Activated CD8-positive, alpha-beta T cell treated with anti-CD3 and anti-CD28 coated beads for 36 hours (primary cell): ENCODE results near the gene PITRM1. TPM values are rescaled to one million over a fixed set of nuclear protein-coding genes. Genes with fewer than 3 reads are reported as not detected.

ENCODE experiments used
- ATAC-seq: fragments of 200-7000 bp; cut with Tn5 transposase; one replicate; pipeline ENCODE4 v1.10.0; 2021; ENCODE audit warnings: mild to moderate bottlenecking, moderate library complexity
- CTCF ChIA-PET: fragments of 350-600 bp; sonication (Branson Sonifier 250); formaldehyde crosslinking; loops from one replicate; lab custom pipeline; 2021; ENCODE audit warnings: antibody characterized with exemption; lab: Charles Lee
- POLR2A ChIA-PET: fragments of 350-600 bp; sonication (Branson Sonifier 250); formaldehyde crosslinking; loops from one replicate; lab custom pipeline; 2021; ENCODE audit warnings: antibody characterized with exemption; lab: Charles Lee
- DNase-seq: peaks from one replicate; pipeline ENCODE4 v3.0.0-alpha.2; 2020
- H3K27ac Mint-ChIP-seq: one replicate; pipeline ENCODE4 v1.8.0; 2021; ENCODE audit warnings: mild to moderate bottlenecking, mixed read lengths
- H3K27me3 Mint-ChIP-seq: one replicate; pipeline ENCODE4 v1.8.0; 2021; ENCODE audit warnings: mixed read lengths
- H3K36me3 Mint-ChIP-seq: one replicate; pipeline ENCODE4 v1.8.0; 2021; ENCODE audit warnings: low read depth, mixed read lengths
- H3K4me1 Mint-ChIP-seq: one replicate; pipeline ENCODE4 v1.8.0; 2021; ENCODE audit warnings: low read depth, mixed read lengths
- H3K4me3 Mint-ChIP-seq: one replicate; pipeline ENCODE4 v1.8.0; 2021; ENCODE audit warnings: mild to moderate bottlenecking, moderate library complexity, mixed read lengths
- H3K9me3 Mint-ChIP-seq: one replicate; pipeline ENCODE4 v1.8.0; 2021; ENCODE audit warnings: mixed read lengths
- intact Hi-C: fragments of 100-400 bp; cut with micrococcal nuclease; formaldehyde crosslinking; loops from one replicate; pipeline ENCODE4 v1.10.0; 2022
- total RNA-seq, 2 experiments: library from RNA; stranded (reverse); gene quantifications; one replicate each; pipeline ENCODE4 v1.2.3, GENCODE V29; 2021
- TF ChIP-seq, protein P1 (sequence below): fragments of 200-600 bp; IDR thresholded peaks from one replicate; pipeline ENCODE4 v1.8.0; 2022; ENCODE audit warnings: antibody characterized with exemption, mild to moderate bottlenecking

The PITRM1 gene
- total RNA-seq, 2 experiments from 2014 or later = 77.6 to 78.6 TPM

DNA sequence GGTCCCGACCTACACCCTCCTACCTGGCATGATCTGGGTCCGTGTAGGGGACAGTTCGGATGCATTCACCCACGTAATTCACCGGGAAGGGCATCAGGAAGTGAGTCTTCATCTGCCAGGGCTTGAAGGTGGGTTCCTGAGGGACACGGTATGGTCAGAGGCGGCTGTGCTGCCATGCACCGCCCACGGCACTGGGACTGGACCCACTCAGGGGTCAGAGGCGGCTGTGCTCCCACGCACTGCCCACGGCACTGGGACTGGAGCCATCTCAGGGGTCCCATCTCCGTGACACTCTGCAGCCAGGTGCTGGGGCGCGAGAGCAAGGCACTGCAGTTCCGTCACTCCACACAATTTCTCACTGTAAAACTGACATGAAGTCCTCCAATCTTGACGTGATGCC is 29.2 kb downstream of the PITRM1 start:
- Mint-ChIP-seq H3K27me3 (no peaks in the 10 kb centered on the region), H3K9me3 (no peaks in the 10 kb centered on the region), H3K4me3 (no peak overlapping the region), H3K27ac (no peak overlapping the region), H3K36me3 (peaks cover 56% of the 10 kb centered on the region), H3K4me1 (no peaks in the 10 kb centered on the region)
- DNase-seq (no peak), ATAC-seq (no peak)
- intact Hi-C loops = no loop called here
- ChIA-PET CTCF (interaction anchor here (1.7 kb wide), 1 partner anchor 21 kb away, joined by 4 read pairs; no protein-coding TSS in a partner anchor), POLR2A (no interaction called here)
- TF ChIP-seq, protein P1, sequence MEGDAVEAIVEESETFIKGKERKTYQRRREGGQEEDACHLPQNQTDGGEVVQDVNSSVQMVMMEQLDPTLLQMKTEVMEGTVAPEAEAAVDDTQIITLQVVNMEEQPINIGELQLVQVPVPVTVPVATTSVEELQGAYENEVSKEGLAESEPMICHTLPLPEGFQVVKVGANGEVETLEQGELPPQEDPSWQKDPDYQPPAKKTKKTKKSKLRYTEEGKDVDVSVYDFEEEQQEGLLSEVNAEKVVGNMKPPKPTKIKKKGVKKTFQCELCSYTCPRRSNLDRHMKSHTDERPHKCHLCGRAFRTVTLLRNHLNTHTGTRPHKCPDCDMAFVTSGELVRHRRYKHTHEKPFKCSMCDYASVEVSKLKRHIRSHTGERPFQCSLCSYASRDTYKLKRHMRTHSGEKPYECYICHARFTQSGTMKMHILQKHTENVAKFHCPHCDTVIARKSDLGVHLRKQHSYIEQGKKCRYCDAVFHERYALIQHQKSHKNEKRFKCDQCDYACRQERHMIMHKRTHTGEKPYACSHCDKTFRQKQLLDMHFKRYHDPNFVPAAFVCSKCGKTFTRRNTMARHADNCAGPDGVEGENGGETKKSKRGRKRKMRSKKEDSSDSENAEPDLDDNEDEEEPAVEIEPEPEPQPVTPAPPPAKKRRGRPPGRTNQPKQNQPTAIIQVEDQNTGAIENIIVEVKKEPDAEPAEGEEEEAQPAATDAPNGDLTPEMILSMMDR = no peak

DNA sequence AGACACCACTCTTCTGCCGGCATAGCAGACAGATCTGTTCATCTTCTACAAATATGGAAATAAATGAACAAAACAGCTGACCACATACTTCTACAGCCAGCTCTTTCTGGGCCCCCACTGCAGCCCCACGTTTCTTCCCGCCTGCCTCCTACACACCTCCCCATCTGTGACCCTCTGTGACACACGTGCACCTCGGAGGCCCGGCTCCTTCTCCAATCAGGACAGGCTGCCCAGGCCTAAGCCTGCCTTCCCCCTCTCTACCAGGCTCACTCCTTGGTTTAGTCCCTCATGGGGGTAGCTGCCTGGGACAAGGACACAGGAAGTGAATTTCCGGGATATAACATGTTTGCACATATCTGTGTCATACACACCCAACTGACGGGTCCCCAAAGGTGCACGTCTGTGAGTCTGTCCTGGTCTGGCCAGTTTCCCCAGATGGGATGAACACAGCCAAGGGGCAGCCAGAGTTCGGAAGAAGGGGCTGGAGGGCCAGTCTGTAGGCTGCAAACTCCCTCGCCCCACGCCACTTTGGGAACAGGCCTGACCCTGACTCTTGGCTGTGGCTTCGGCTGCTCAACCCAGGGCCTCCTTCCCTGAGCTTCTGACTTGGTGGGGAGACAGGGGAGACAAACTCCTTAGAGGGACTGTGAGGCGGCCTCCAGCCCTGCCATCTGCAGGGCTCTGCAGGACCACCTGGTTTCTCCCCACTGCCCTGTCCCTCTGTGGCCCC is 30.3 kb downstream of the PITRM1 start:
- Mint-ChIP-seq H3K4me3 (no peak overlapping the region), H3K9me3 (no peaks in the 10 kb centered on the region), H3K27me3 (no peaks in the 10 kb centered on the region), H3K36me3 (peaks cover 63% of the 10 kb centered on the region), H3K27ac (no peak overlapping the region), H3K4me1 (no peaks in the 10 kb centered on the region)
- TF ChIP-seq, protein P1 = no peak
- no peak for DNase-seq
- no peak for ATAC-seq
- intact Hi-C loops = no loop called here
- CTCF ChIA-PET = no interaction called here
- POLR2A ChIA-PET = interaction anchor here (1.0 to 2.3 kb wide), 2 partner anchors 9 to 11 kb away, joined by 4 to 8 read pairs; no protein-coding TSS in a partner anchor

DNA sequence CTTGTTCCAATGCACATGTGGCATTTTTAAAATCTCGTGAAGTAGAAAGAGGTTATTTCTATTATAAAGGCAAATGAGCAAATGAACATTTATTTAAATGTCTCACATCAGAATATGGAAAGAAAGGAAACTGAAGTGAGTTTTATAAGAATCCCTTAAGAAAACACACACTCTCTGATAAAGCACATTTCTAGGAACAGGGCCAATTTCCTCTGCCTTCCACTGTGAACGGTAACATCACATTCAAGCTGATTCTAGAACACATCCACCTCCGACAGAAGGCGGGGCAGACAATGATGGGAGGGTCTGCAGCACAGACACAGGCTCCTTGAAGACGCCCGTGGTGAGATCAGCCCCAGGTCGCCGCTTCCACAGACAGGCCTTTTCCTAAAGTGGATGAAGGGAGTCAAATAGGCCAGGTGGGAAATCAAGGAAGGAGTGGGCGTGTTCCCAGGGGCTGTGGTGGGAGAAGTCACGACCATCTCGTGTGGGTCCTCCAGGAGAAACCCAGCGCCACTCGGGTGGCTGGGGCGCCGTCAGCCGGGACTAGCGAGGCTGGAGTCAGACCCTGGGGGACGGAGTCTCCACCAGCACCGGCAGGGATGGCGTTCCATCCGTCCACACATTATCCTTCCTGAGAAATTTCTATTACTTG is 31.1 kb downstream of the PITRM1 start:
- H3K9me3 Mint-ChIP-seq = no peaks in the 10 kb centered on the region
- POLR2A ChIA-PET = interaction anchor here (1.0 to 2.3 kb wide), 2 partner anchors 8 to 12 kb away, joined by 4 to 8 read pairs; no protein-coding TSS in a partner anchor
- H3K27ac Mint-ChIP-seq = no peak overlapping the region
- H3K4me1 Mint-ChIP-seq = no peaks in the 10 kb centered on the region
- peaks cover 66% of the 10 kb centered on the region for H3K36me3 Mint-ChIP-seq
- intact Hi-C loops = no loop called here
- ATAC-seq (no peak), DNase-seq (no peak)
- TF ChIP-seq, protein P1 = no peak
- H3K27me3 Mint-ChIP-seq = no peaks in the 10 kb centered on the region
- H3K4me3 Mint-ChIP-seq = no peak overlapping the region
- CTCF ChIA-PET = no interaction called here

DNA sequence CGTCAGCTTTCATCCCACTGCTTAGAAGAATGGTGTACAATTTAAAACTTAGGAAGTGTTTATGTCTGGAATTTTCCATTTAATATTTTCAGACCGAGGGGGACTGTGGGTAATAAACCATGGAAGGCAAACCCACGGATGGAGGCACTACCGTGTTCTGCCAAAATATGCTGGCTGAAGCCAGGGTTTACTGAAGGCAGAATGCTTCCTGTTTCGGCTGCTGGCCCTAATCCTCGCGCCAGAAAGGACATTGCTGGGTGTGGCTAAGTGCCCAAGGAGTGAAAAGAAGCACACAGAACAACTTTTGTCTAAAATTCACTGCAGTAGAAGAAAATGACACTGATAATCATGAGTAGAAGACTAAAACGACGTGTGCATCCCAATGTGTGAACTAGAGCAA is 32.3 kb downstream of the PITRM1 start:
- Mint-ChIP-seq H3K4me1 (no peaks in the 10 kb centered on the region), H3K27ac (peak overlapping the region; percentile 13), H3K36me3 (peaks cover 70% of the 10 kb centered on the region), H3K9me3 (no peaks in the 10 kb centered on the region), H3K27me3 (no peaks in the 10 kb centered on the region), H3K4me3 (no peak overlapping the region)
- ChIA-PET CTCF (no interaction called here), POLR2A (interaction anchor here (0.9 to 1.7 kb wide), 2 partner anchors 13 to 15 kb away, joined by 3 to 9 read pairs; no protein-coding TSS in a partner anchor)
- intact Hi-C loops = no loop called here
- ATAC-seq (no peak), DNase-seq (no peak)
- TF ChIP-seq, protein P1 = no peak
